ELR (cell line): Measurements from ENCODE around the gene XRCC5.

ENCODE experiments used
- DNase-seq: peaks from one replicate; pipeline ENCODE4 v3.0.0-alpha.2; 2015; ENCODE audit warnings: low read depth

XRCC5 gene

GRCh38 chr2:216233281-216233995 is 124.3 kb downstream of the XRCC5 start:
- no peak for DNase-seq

GRCh38 chr2:216234106-216234505 is 125.0 kb downstream of the XRCC5 start:
- no peak for DNase-seq

GRCh38 chr2:216235462-216235861 is 126.3 kb downstream of the XRCC5 start:
- no peak for DNase-seq

- DNase-seq = no peak
Observed at GRCh38 chr2:216235896-216236295, 126.7 kb downstream of the XRCC5 start.

GRCh38 chr2:216236486-216236885 is 127.3 kb downstream of the XRCC5 start:
- no peak for DNase-seq

GRCh38 chr2:216242365-216242764 is 133.2 kb downstream of the XRCC5 start:
- no peak for DNase-seq

GRCh38 chr2:216243026-216243425 is 133.9 kb downstream of the XRCC5 start:
- no peak for DNase-seq

GRCh38 chr2:216245391-216245975 is 136.3 kb downstream of the XRCC5 start:
- no peak for DNase-seq

GRCh38 chr2:216246766-216247165 is 137.6 kb downstream of the XRCC5 start:
- no peak for DNase-seq
